Trophoblast cell (in vitro differentiated cells and primary cell): Measurements from ENCODE around the gene DSG2. TPM values are rescaled to one million over a fixed set of nuclear protein-coding genes. Genes with fewer than 3 reads are reported as not detected.

ENCODE experiments used
- DNase-seq, 2 donors: peaks; one replicate each; pipeline ENCODE4 v3.0.0-alpha.2; 2016
- H2AFZ ChIP-seq: 2 replicates; pipeline ENCODE4 v1.6.1; 2013; ENCODE audit warnings: low read length, moderate library complexity, mild to moderate bottlenecking; ENCODE audit not compliant: insufficient read depth, poor library complexity
- H2AK5ac ChIP-seq: 2 replicates; pipeline ENCODE4 v1.6.1; 2013; ENCODE audit warnings: mild to moderate bottlenecking, low read length
- H2BK120ac ChIP-seq: 2 replicates; pipeline ENCODE4 v1.6.1; 2013; ENCODE audit warnings: low read length, mild to moderate bottlenecking, moderate library complexity; ENCODE audit not compliant: insufficient read depth, poor library complexity
- H2BK12ac ChIP-seq: 2 replicates; pipeline ENCODE4 v1.6.1; 2013; ENCODE audit warnings: mild to moderate bottlenecking, low read length, moderate library complexity
- H2BK5ac ChIP-seq: 2 replicates; pipeline ENCODE4 v1.6.1; 2013; ENCODE audit warnings: low read length, low read depth, moderate library complexity, mild to moderate bottlenecking; ENCODE audit not compliant: poor library complexity
- H3K14ac ChIP-seq: 2 replicates; pipeline ENCODE4 v1.6.1; 2013; ENCODE audit warnings: mild to moderate bottlenecking, low read length
- H3K18ac ChIP-seq: 2 replicates; pipeline ENCODE4 v1.6.1; 2013; ENCODE audit warnings: mild to moderate bottlenecking, low read length
- H3K23ac ChIP-seq: 2 replicates; pipeline ENCODE4 v1.6.1; 2013; ENCODE audit warnings: low read length
- H3K27ac ChIP-seq: 2 replicates; pipeline ENCODE4 v1.5.1; 2013; ENCODE audit warnings: low read depth, mild to moderate bottlenecking, inconsistent platforms, low read length, moderate library complexity
- H3K27me3 ChIP-seq: 2 replicates; pipeline ENCODE4 v1.6.1; 2013; ENCODE audit warnings: inconsistent platforms, mild to moderate bottlenecking, low read length, moderate library complexity; ENCODE audit not compliant: insufficient read depth
- H3K36me3 ChIP-seq, 2 experiments: 1 replicate in 1 of 2; 2 replicates in 1 of 2; pipeline ENCODE4 v1.6.1; 2013; ENCODE audit warnings: low read length in 2 of 2, mild to moderate bottlenecking in 2 of 2, moderate library complexity in 1 of 2; ENCODE audit not compliant: insufficient read depth in 2 of 2, control insufficient read depth in 1 of 2
- H3K4ac ChIP-seq: 2 replicates; pipeline ENCODE4 v1.6.1; 2013; ENCODE audit warnings: low read depth, mild to moderate bottlenecking, low read length, moderate library complexity
- H3K4me1 ChIP-seq, 2 experiments: 1 replicate in 1 of 2; 2 replicates in 1 of 2; pipeline ENCODE4 v1.6.1; 2013; ENCODE audit warnings: low read length in 2 of 2, mild to moderate bottlenecking in 2 of 2, moderate library complexity in 1 of 2; ENCODE audit not compliant: insufficient read depth in 2 of 2, control insufficient read depth in 1 of 2
- H3K4me2 ChIP-seq: 2 replicates; pipeline ENCODE4 v1.6.1; 2013; ENCODE audit warnings: inconsistent platforms, mild to moderate bottlenecking, low read length, moderate library complexity
- H3K4me3 ChIP-seq: 2 replicates; pipeline ENCODE4 v1.5.1; 2013; ENCODE audit warnings: mild to moderate bottlenecking, low read depth, low read length, inconsistent platforms
- H3K79me1 ChIP-seq: one replicate; pipeline ENCODE4 v1.6.1; 2013; ENCODE audit warnings: low read length
- H3K79me2 ChIP-seq: 2 replicates; pipeline ENCODE4 v1.6.1; 2013; ENCODE audit warnings: low read length, mild to moderate bottlenecking; ENCODE audit not compliant: control insufficient read depth, insufficient read depth, poor library complexity
- H3K9ac ChIP-seq: 2 replicates; pipeline ENCODE4 v1.6.1; 2013; ENCODE audit warnings: mild to moderate bottlenecking, low read length
- H3K9me3 ChIP-seq: 2 replicates; pipeline ENCODE4 v1.6.1; 2013; ENCODE audit warnings: low read depth, mild to moderate bottlenecking, control low read depth, inconsistent platforms, low read length; ENCODE audit not compliant: insufficient read depth
- H4K12ac ChIP-seq: 2 replicates; pipeline ENCODE4 v1.6.1; 2013; ENCODE audit warnings: low read depth, mild to moderate bottlenecking, low read length, moderate library complexity
- H4K8ac ChIP-seq: 2 replicates; pipeline ENCODE4 v1.6.1; 2013; ENCODE audit warnings: low read depth, mild to moderate bottlenecking, low read length, moderate library complexity
- H4K91ac ChIP-seq: one replicate; pipeline ENCODE4 v1.6.1; 2013; ENCODE audit warnings: low read depth, mild to moderate bottlenecking, low read length, moderate library complexity
- WGBS: extraction: QIAGEN DNeasy Blood & Tissue Kit; methylation state at CpG from one replicate; pipeline ENCODE4 v1.1.7; 2013; ENCODE audit warnings: missing lambda C conversion rate; ENCODE audit not compliant: insufficient read length, insufficient coverage; ENCODE audit errors: extremely low coverage; 5-methylcytosine and 5-hydroxymethylcytosine counted together
- polyA plus RNA-seq: library from polyadenylated mRNA; stranded (reverse); fragments of 200-250 nt; gene quantifications from 2 replicates; pipeline ENCODE4 v1.2.3, GENCODE V29; 2013

DSG2 gene
- polyA plus RNA-seq, result 81.8 and 82.6 TPM in 2 replicates

DNA sequence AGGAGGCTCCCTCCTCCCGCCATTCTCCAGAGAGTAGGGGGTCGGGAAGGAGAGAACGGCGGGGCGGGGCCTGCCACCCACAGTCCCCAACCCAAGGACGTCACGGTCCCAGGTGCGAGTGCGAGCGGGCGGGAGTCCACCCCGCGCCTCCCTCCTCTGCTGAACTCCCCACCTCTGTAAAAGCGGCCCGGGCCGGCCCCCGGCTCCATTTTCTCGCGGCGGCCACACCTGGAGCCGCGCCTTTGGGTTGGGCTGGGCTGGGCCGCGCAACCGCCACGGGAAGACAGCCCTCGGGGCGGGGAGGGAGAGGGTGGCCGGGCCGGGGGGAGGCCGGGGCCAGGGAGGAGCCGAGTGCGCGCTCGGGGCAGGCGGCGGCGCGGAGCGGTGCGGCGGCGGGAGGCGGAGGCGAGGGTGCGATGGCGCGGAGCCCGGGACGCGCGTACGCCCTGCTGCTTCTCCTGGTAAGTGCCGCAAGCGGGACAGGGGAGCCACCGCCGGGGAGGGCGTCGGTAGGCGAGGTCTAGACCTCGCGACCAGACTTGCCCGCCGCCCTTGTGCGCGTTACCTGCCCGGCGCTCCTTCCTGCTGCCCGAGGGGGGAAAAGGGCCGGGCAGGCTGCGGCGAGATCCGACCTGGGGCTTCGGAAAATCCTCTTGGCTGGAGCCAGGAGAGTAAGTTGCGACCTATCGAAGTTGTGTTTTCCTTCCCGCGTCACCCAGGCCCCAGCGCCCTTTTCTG lies at the start of gene DSG2:
TSS of gene DSG2 (plus strand) at position 342 of the 738 bp plus-strand sequence. CDS start at position 417, 75 bp downstream.
- Histone ChIP-seq H3K23ac (no peak within 1 kb of the TSS), H2BK5ac (peak within 1 kb of the TSS; percentile 60), H3K27ac (peak within 1 kb of the TSS; percentile 59)

DNA sequence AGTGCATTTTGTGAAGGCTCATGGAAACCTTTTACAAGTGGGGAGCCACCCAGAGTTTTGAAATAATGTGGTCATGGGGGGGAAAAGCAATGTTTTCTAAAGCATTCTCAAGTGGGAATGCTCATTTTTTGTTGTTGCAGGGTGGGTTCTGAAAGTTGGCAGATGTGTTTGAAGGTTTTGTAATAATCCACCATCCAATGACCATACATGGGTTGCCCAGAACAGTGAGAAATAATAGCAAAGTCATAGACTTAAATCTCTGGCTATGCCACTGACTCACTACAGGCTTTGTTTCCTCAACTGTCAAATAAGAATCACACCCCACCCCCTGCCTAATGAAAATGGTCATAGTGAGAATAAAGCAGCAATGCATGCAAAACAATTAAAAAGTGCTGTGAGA lies 47.6 kb upstream of the DSG2 start:
- H2BK5ac ChIP-seq, result no peak overlapping the region
- H3K27me3 ChIP-seq, result no peaks in the 10 kb centered on the region
- H3K4me3 ChIP-seq, result no peak overlapping the region
- peak overlapping the region; percentile 38 for H4K8ac ChIP-seq
- H3K27ac ChIP-seq, result no peak overlapping the region
- H4K91ac ChIP-seq, result no peak overlapping the region
- H3K9me3 ChIP-seq, result no peaks in the 10 kb centered on the region
- no peak overlapping the region for H2BK12ac ChIP-seq
- peaks cover 0 to 2% of the 10 kb centered on the region in 2 experiments for H3K4me1 ChIP-seq
- H2BK120ac ChIP-seq, result no peak overlapping the region
- no peak overlapping the region for H3K23ac ChIP-seq
- H3K4me2 ChIP-seq, result no peak overlapping the region
- no peak overlapping the region for H3K9ac ChIP-seq
- no peak overlapping the region for H3K18ac ChIP-seq
- no peak overlapping the region for H3K4ac ChIP-seq
- no peak overlapping the region for H3K14ac ChIP-seq
- no peaks in the 10 kb centered on the region for H3K36me3 ChIP-seq
- no peak overlapping the region for H2AK5ac ChIP-seq
- no peak for DNase-seq
- no peak overlapping the region for H4K12ac ChIP-seq
- H2AFZ ChIP-seq, result no peak overlapping the region
- H3K79me1 ChIP-seq, result no peaks in the 10 kb centered on the region
- H3K79me2 ChIP-seq, result no peaks in the 10 kb centered on the region

More for the DNA sequence above, at the start of gene DSG2:
- Histone ChIP-seq H4K91ac (peak within 1 kb of the TSS; percentile 89), H2AFZ (peak within 1 kb of the TSS; percentile 68), H3K4me3 (peak within 1 kb of the TSS; percentile 94), H3K14ac (peak within 1 kb of the TSS; percentile 96), H3K9me3 (peaks cover 2% of the 10 kb centered on the region), H3K4me1 (peaks cover 5 to 9% of the 10 kb centered on the region in 2 experiments), H2AK5ac (peak within 1 kb of the TSS; percentile 38), H3K9ac (peak within 1 kb of the TSS; percentile 99), H3K18ac (peak within 1 kb of the TSS; percentile 90), H2BK120ac (peak within 1 kb of the TSS; percentile 75), H4K12ac (peak within 1 kb of the TSS; percentile 92), H2BK12ac (peak within 1 kb of the TSS; percentile 51), H3K27me3 (no peaks in the 10 kb centered on the region), H3K79me1 (peaks cover 12% of the 10 kb centered on the region), H3K4me2 (peak within 1 kb of the TSS; percentile 92), H3K36me3 (no peaks in the 10 kb centered on the region), H3K4ac (peak within 1 kb of the TSS; percentile 26), H3K79me2 (peaks cover 13% of the 10 kb centered on the region), H4K8ac (peak within 1 kb of the TSS; percentile 77)
- no CpG with 5 or more reads among the region's 79 CpGs for WGBS
- DNase-seq, result peak; percentile 62 to 76

DNA sequence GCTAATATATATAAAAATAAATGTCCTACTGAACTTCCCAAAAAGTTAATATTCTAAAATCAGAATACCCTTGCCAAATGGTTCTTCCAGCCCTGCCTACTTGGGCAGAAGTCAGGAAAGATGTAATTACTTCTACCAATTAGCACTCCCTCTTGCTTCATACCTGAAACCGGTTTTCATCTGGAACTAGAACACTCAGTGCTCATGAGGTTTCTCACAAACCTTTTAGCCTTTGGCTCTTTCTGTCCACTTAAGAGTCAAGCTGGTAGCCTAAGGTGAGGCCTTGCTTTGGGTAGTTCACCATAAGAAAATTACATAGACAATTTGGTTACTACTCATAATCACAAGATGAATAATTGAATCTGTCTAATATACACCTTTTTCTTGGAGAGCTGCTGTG lies 46.4 kb upstream of the DSG2 start:
- no peaks in the 10 kb centered on the region for H3K9me3 ChIP-seq
- no peak overlapping the region for H4K8ac ChIP-seq
- H3K27ac ChIP-seq, result no peak overlapping the region
- no peak overlapping the region for H3K4ac ChIP-seq
- peak in 1 of 2 donors; percentile 17 for DNase-seq
- H3K4me2 ChIP-seq, result no peak overlapping the region
- H3K27me3 ChIP-seq, result no peaks in the 10 kb centered on the region
- H2BK5ac ChIP-seq, result no peak overlapping the region
- H2BK12ac ChIP-seq, result no peak overlapping the region
- no peak overlapping the region for H2BK120ac ChIP-seq
- H3K9ac ChIP-seq, result no peak overlapping the region
- H3K18ac ChIP-seq, result no peak overlapping the region
- no peak overlapping the region for H2AK5ac ChIP-seq
- H3K79me2 ChIP-seq, result no peaks in the 10 kb centered on the region
- H4K91ac ChIP-seq, result no peak overlapping the region
- no CpG with 5 or more reads among the region's 1 CpG for WGBS
- no peak overlapping the region for H3K14ac ChIP-seq
- H4K12ac ChIP-seq, result no peak overlapping the region
- no peak overlapping the region for H3K23ac ChIP-seq
- no peaks in the 10 kb centered on the region for H3K79me1 ChIP-seq
- no peak overlapping the region for H2AFZ ChIP-seq
- H3K36me3 ChIP-seq, result no peaks in the 10 kb centered on the region
- H3K4me1 ChIP-seq, result peaks cover 0 to 2% of the 10 kb centered on the region in 2 experiments
- no peak overlapping the region for H3K4me3 ChIP-seq

DNA sequence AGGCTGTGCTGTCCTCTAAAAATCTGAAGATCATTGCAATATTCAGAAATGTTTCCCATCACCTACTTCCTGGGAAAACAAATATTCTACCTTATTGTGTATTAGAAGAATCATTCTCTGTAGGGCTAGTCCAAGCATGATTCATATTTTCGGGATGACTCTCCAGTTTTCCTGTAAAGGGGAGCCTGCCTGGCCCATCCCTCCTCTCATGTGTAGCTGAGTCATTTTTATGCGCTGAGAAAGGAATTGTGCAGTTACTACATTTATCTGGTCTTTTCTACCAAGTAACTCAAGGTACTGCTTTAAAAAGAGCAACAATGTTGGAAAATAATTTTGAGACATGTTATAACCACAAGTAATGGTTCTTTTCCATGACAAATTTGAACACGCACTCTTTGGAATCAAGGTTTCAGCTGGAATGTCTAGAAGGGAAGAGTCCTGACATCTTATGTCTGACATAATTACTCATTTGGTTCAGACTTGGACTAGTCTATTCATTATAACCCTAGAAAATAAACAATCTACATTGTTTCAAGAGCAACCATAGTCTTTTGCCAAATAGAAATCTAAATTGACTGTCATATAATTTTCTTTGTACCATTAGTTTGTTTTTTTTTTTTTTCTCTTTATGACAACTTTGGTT lies 43.8 kb upstream of the DSG2 start:
- Histone ChIP-seq H3K4ac (no peak overlapping the region), H3K79me2 (no peaks in the 10 kb centered on the region), H3K4me2 (no peak overlapping the region), H3K36me3 (no peaks in the 10 kb centered on the region), H2BK12ac (no peak overlapping the region), H4K91ac (no peak overlapping the region), H3K9me3 (no peaks in the 10 kb centered on the region), H4K8ac (no peak overlapping the region), H3K27me3 (no peaks in the 10 kb centered on the region), H3K23ac (no peak overlapping the region), H3K79me1 (no peaks in the 10 kb centered on the region), H2AFZ (no peak overlapping the region), H2BK5ac (no peak overlapping the region), H4K12ac (no peak overlapping the region), H2BK120ac (no peak overlapping the region), H3K9ac (no peak overlapping the region), H3K18ac (no peak overlapping the region), H3K14ac (no peak overlapping the region), H2AK5ac (no peak overlapping the region), H3K4me3 (no peak overlapping the region), H3K27ac (no peak overlapping the region), H3K4me1 (peaks cover 0 to 2% of the 10 kb centered on the region in 2 experiments)
- peak in 1 of 2 donors; percentile 23 for DNase-seq
- WGBS, result no CpG with 5 or more reads among the region's 3 CpGs
